DOHH2 (cell line): ENCODE results near the gene OSCAR.

ENCODE experiments used
- H3F3A ChIP-seq: fragments of 200-600 bp; sonication (generic), shearing (Covaris generic); 2 replicates; pipeline ENCODE4 v1.6.0; 2016; ENCODE audit warnings: antibody characterized with exemption, mild to moderate bottlenecking; ENCODE audit not compliant: control insufficient read depth, insufficient read depth
- H3K27ac ChIP-seq: fragments of 200-600 bp; sonication (generic); 2 replicates; pipeline ENCODE4 v1.5.1; 2014; ENCODE audit warnings: low read depth, mild to moderate bottlenecking, low read length, moderate library complexity
- H3K27me3 ChIP-seq: fragments of 200-600 bp; sonication (generic); 2 replicates; pipeline ENCODE4 v1.6.1; 2014; ENCODE audit warnings: mild to moderate bottlenecking, low read length, mixed read lengths; ENCODE audit not compliant: control insufficient read depth
- H3K36me3 ChIP-seq: fragments of 200-600 bp; sonication (generic); 2 replicates; pipeline ENCODE4 v1.6.1; 2014; ENCODE audit warnings: mild to moderate bottlenecking, low read length, moderate library complexity, mixed read lengths; ENCODE audit not compliant: control insufficient read depth
- H3K4me1 ChIP-seq: fragments of 200-600 bp; sonication (generic); 2 replicates; pipeline ENCODE4 v1.6.1; 2014; ENCODE audit warnings: mild to moderate bottlenecking, low read length, mixed read lengths; ENCODE audit not compliant: control insufficient read depth
- H3K4me2 ChIP-seq: fragments of 200-600 bp; sonication (generic); 2 replicates; pipeline ENCODE4 v1.6.0; 2014; ENCODE audit warnings: mild to moderate bottlenecking, low read length, moderate library complexity
- H3K4me3 ChIP-seq: fragments of 200-600 bp; sonication (generic); 2 replicates; pipeline ENCODE4 v1.5.1; 2014; ENCODE audit warnings: mild to moderate bottlenecking, low read length, mixed read lengths
- H3K79me2 ChIP-seq: fragments of 200-600 bp; sonication (generic); 2 replicates; pipeline ENCODE4 v1.6.1; 2014; ENCODE audit warnings: mild to moderate bottlenecking, low read length, mixed read lengths; ENCODE audit not compliant: control insufficient read depth
- H3K9me2 ChIP-seq: fragments of 200-600 bp; sonication (generic); replicated peaks from 2 replicates; pipeline ENCODE4 v1.6.1; 2014; ENCODE audit warnings: mild to moderate bottlenecking, low read length, mixed read lengths; ENCODE audit not compliant: control insufficient read depth
- H3K9me3 ChIP-seq: fragments of 200-600 bp; sonication (generic); 2 replicates; pipeline ENCODE4 v1.6.1; 2014; ENCODE audit warnings: antibody characterized with exemption, low read length, mixed read lengths; ENCODE audit not compliant: control insufficient read depth, insufficient read depth
- H4K20me1 ChIP-seq: fragments of 200-600 bp; sonication (generic); 2 replicates; pipeline ENCODE4 v1.6.0; 2014; ENCODE audit warnings: low read depth, mild to moderate bottlenecking, antibody characterized with exemption, low read length, moderate library complexity; ENCODE audit not compliant: control insufficient read depth, insufficient read depth
- CTCF ChIP-seq: fragments of 200-600 bp; sonication (generic); IDR thresholded peaks from one replicate; pipeline ENCODE4 v1.5.1; 2014; ENCODE audit warnings: antibody characterized with exemption, mild to moderate bottlenecking, low read depth, low read length; ENCODE audit not compliant: poor library complexity, severe bottlenecking
- EZH2phosphoT487 ChIP-seq: fragments of 200-600 bp; sonication (generic); IDR thresholded peaks from 2 replicates; pipeline ENCODE4 v1.6.1; 2017; ENCODE audit warnings: borderline replicate concordance, mild to moderate bottlenecking, antibody characterized with exemption, low read length, moderate library complexity, mixed read lengths

OSCAR gene

GRCh38 chr19:54147676-54148075 is 47.1 kb upstream of the OSCAR start:
- Histone ChIP-seq H3K36me3 (peaks cover 96% of the 10 kb centered on the region), H3F3A (no peaks in the 10 kb centered on the region), H3K79me2 (peaks cover 4% of the 10 kb centered on the region; the same call in 1 of the 2 replicates), H3K27me3 (no peaks in the 10 kb centered on the region), H3K27ac (no peak overlapping the region), H3K4me1 (no peaks in the 10 kb centered on the region), H3K9me2 (no peaks in the 10 kb centered on the region), H3K4me3 (no peak overlapping the region), H3K4me2 (no peak overlapping the region), H3K9me3 (no peaks in the 10 kb centered on the region), H4K20me1 (no peaks in the 10 kb centered on the region; the same call in 1 of the 2 replicates)
- TF ChIP-seq EZH2phosphoT487, result no peak
- no peak for TF ChIP-seq CTCF

GRCh38 chr19:54145541-54146158 is 45.0 kb upstream of the OSCAR start:
- no peaks in the 10 kb centered on the region for H3K9me3 ChIP-seq
- peaks cover 96% of the 10 kb centered on the region for H3K36me3 ChIP-seq
- peaks cover 24% of the 10 kb centered on the region for H3K79me2 ChIP-seq
- no peaks in the 10 kb centered on the region for H3K9me2 ChIP-seq
- H3K4me2 ChIP-seq, result no peak overlapping the region
- no peaks in the 10 kb centered on the region for H3F3A ChIP-seq
- TF ChIP-seq CTCF (no peak), EZH2phosphoT487 (no peak)
- H3K27me3 ChIP-seq, result no peaks in the 10 kb centered on the region
- no peak overlapping the region for H3K27ac ChIP-seq
- no peak overlapping the region for H3K4me3 ChIP-seq
- H3K4me1 ChIP-seq, result no peaks in the 10 kb centered on the region
- H4K20me1 ChIP-seq, result no peaks in the 10 kb centered on the region; the same call in 1 of the 2 replicates

- TF ChIP-seq EZH2phosphoT487, result no peak
- no peak for TF ChIP-seq CTCF
- no peaks in the 10 kb centered on the region for H3K9me3 ChIP-seq
- H3K4me1 ChIP-seq, result peaks cover 10% of the 10 kb centered on the region
- peaks cover 55% of the 10 kb centered on the region for H3K79me2 ChIP-seq
- H3K36me3 ChIP-seq, result peaks cover 88% of the 10 kb centered on the region
- no peak overlapping the region for H3K4me3 ChIP-seq
- H3F3A ChIP-seq, result no peaks in the 10 kb centered on the region
- H3K27me3 ChIP-seq, result no peaks in the 10 kb centered on the region
- no peaks in the 10 kb centered on the region for H3K9me2 ChIP-seq
- no peak overlapping the region for H3K4me2 ChIP-seq
- 0 out of 2 replicates have a peak, but pooled peaks cover 9% of the 10 kb centered on the region for H4K20me1 ChIP-seq
- H3K27ac ChIP-seq, result no peak overlapping the region
These were observed 41.7 kb upstream of the OSCAR start for GRCh38 chr19:54142166-54142780.
